ENCODE measurements around the gene ASF1B. TPM values are rescaled to one million over a fixed set of nuclear protein-coding genes. Genes with fewer than 3 reads are reported as not detected.

ASF1B gene
- total RNA-seq, 1 donor from 2014 or later, result 0.45 TPM

DNA sequence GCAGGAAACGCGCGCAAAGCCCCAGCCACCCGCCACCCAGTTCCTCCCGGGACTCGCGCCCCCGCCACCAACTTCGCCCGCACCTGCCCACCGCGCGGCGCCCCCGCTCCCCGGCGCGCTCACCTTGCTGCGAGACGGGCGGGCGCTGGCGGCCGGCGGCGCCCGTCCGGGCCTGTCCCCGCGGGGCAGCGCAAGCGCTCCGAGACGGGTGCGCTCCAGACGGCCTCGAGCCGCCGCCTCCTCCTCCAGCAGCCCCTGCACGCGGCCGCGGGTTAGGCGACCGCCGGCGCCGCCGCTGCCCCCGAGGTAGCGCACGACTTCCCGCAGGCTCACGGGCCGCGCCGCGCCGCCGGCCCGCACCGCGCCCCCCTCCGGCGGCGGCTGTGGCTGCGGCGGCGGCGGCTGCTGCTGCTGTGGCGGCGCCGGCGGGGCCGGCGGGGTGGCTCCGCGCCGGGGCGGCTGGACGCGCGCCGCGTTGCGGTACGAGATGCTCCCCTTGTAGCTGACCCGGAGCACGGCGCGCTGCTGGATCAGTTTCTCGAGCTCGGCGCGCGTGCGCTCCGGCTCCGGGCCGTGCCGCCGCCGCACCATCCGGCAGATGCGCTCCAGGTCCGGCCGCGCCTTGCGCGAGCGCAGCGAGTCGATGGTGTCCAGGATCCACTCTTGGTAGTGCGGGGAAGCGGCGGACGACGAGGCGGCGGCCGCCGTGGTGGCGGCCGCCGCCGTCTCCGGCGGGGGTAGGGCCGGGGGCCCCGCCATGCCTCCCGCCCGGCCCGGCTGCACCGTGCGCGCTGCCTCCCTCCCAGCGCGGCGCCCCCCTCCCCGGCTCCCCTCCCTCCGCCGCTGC is 46.5 kb downstream of the ASF1B start:
- ATAC-seq, result peak; percentile 16
- DNase-seq (ENCODE audit: low spot score), result peak; percentile 62

DNA sequence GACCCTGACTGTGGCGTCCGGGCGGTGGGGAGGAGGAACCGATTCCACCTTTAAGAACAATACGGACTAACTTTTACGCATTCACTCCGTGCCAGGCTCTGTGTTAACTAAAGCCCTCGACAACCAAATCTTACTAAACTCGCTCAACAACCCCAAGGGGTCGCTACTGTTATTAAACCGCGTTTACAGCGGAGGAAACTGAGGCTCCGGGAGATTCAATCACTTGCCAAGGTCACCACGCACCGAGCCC is 47.1 kb downstream of the ASF1B start:
- ATAC-seq (no peak), DNase-seq (ENCODE audit: low spot score) (no peak)

DNA sequence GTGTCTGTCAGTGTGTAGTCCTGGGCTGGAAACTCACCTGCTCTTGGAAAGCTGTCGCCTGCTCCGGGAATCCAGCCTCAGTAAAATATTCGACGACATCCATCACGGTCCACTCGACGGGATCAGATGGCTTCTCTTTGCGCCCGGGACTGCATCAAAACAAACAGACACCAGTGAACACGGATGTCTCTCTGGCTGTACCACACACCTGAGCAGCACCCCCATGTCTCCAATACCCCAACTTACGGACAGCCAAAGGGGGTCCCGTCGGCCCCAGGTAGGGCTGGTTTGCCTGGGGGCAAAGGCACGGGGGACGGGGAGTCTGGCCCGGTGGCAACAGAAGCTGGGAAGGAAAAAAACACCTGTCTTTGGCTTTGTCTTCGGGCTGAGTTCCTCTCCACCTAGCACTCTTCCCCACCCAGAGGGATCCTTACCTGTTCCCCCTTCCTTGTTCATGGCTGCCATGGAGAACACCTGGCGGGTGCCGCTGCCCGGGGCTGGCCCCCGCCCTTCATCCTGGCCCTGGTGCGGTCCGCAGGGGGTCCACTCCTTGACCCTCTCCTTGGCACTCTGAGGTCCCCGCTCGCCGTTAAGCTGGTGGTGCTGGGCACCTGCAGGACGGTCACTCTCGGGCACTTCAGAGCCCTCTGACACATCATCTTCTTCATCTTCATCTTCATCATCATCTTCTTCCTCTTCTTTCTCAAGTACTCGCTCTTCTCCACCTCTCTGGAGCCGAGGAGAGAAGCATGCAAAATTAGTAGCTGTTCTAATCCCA is 47.6 kb downstream of the ASF1B start:
- DNase-seq (ENCODE audit: low spot score), result no peak

DNA sequence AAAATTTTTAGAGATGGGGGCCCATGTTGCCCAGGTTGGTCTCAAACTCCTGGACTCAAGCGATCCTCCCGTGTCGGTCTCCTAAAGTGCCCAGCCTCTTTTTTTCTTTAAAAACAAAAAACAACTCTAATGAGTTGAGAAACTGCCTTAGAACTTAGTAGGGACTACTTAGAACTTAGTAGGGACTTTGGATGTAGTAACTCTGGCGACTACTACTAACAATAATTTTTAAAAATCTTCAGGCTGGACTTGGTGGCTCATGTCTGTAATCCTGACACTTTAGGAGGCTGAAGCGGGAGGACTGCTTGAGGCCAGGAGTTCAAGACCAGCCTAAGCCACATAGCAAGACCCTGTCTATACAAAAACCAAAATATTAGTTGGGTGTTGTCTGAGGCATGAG is 50.3 kb downstream of the ASF1B start:
- ATAC-seq, result no peak
- no peak for DNase-seq (ENCODE audit: low spot score)

More for the DNA sequence above, 47.6 kb downstream of the ASF1B start:
- no peak for ATAC-seq

DNA sequence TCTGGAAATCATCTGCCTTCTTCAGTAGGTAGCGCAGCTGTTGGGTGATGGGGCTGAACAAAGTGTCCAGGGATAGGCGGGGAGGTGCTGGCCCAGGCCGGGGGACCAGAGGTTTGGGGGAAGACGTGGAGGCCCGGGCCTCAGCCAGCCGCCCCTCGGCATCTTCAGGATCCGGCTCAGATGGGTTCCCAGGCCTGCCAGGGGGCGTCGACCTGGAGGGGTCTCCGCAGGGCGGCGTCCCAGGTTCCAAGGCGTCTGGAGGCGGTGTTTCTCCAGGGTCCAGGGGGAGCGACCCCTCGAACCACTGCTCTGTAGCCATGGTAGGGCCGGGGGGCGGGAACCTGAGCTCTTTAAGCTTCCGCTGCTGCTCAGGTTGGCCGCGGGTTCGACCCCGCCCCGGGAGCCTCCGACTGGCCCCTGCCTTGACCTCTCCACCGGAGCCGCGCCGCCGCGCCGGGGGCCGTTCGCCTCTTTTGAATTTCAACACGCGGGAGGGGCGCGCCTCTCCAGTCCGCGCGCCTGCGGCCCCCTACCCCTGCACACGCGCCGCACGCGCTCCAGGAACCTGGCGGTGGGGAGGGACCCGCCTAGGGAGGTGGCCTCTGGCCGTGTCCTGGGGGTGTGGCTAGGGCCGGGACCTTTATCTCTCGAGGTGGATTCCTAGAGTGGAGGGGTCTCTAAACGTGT is 50.9 kb downstream of the ASF1B start, which contains the start of gene C19orf67:
Gene C19orf67, minus strand, starts transcription at position 475 of the 687 bp plus-strand sequence. Its CDS starts 156 bp downstream, at position 319.
- ATAC-seq (no peak), DNase-seq (ENCODE audit: low spot score) (no peak)

DNA sequence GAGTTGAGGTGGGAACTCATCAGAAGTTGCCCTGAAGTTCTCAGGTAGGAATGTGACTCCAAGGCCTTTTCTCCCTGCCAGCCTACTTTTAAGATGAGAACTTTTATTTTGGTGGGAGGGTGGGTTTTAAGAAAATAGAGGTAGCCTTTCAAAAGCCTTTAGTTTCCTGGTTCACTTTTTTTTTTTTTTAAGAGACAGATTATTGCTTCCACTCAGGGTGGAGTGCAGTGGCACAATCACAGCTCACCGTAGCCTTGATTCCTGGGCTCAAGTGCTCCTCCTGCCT is 53.8 kb downstream of the ASF1B start:
- no peak for DNase-seq (ENCODE audit: low spot score)

DNA sequence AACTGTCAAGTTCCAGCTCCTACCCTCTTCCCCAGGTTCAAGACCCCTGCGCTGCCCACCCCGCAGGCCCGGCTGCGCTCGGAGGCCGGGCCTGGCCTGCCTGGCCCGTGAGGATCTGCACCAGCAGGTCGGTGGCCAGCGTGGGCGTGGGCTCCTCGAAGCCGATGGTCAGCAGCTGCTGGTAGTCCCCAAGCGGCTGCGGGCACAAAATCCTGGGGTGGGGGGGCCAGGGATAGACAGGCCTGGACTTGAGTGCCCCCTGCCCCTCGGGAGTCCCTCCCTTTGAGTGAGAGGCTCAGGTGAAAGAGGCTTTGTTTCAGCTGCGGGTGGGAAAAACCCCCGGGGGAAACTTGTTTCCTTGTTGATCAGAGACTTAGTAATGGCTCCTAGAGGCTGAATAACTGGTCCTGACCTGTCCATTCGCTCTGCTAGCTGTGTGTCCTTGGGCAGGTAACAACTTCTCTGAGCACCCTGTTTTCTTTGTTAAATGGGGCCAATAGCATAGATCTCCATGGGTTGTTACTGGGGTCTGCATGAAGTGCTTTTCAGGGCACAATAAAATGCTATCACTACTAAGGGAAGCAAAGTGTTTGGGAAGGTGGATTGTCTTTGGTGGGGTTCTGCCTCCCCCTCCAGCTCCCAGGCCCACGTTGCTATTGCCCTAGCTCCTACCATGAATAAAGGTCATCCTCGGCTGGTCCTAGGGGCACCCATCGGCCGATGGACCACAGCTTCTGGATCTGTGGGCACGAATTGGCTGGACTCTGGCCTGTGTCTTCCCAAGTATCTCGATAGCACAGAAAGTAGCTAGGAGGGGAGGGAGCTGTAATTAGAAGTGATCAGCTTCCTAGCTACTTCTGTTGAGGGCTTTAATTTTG is 54.4 kb downstream of the ASF1B start:
- peak; percentile 11 for ATAC-seq
- DNase-seq (ENCODE audit: low spot score), result no peak

More for the DNA sequence above, 53.8 kb downstream of the ASF1B start:
- ATAC-seq, result no peak

DNA sequence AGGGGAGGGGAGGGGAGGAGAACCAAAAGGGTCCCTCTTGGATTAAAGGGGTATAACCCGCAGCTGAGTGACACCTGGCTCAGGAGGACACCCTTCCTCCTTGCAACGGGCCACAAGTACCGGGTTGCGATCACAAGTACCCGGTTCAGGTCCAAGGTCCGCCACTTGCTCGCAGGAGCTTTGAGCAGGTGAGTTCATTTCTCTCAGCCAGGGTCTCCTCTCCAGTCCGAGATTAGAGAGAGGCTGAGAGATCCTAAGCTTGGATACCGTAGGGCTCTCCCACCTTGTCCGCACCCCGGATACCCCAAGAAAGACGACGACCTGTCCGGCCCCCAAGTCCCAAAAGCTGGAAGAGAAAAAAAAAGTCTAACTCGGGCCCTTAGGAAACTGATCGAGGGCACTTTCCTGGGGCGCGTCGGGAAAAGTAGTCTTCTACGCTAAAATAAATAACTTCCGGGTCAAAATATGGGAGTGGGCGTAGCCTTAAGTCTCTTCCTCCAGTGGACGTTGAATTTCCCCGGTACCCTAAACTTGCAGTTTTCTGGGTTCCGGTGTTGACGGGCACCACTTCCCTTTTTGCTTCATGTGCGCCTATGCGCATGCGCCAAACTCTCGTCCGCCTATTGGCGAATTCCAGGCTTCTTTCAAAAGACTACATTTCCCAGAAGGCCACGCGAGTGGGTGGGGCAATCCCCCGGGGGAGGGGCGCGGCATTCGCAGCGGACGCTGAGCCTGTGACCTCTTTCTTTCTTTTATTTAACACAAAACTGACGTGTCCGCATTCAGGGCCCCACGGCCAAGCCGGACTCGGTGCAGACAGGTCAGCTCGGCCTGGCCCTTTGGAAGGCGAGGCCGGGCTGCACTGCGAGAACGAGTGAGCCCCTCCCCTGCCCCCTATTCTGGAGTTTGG is 55.2 kb downstream of the ASF1B start:
- ATAC-seq (peak; percentile 92), DNase-seq (ENCODE audit: low spot score) (peak; percentile 100)

DNA sequence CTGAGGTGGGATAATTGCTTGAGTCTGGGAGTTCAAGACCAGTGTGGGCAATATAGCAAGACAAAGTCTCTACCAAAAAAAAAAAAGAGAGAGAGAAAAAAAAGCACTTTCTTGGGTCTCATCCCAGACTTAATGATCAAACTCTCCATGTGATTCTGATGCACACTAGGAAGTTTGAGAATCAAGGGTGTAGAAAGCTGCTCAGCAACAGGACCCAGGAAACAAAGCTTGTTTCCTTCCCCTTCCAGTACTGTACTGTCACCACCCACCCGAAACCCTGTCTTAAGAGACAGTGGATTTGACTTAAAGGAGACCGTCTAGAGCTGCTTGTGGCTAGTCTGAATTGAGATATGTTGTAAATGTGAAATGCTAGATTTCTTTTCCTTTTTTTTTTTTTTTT is 58.0 kb downstream of the ASF1B start:
- DNase-seq (ENCODE audit: low spot score) (no peak), ATAC-seq (no peak)

DNA sequence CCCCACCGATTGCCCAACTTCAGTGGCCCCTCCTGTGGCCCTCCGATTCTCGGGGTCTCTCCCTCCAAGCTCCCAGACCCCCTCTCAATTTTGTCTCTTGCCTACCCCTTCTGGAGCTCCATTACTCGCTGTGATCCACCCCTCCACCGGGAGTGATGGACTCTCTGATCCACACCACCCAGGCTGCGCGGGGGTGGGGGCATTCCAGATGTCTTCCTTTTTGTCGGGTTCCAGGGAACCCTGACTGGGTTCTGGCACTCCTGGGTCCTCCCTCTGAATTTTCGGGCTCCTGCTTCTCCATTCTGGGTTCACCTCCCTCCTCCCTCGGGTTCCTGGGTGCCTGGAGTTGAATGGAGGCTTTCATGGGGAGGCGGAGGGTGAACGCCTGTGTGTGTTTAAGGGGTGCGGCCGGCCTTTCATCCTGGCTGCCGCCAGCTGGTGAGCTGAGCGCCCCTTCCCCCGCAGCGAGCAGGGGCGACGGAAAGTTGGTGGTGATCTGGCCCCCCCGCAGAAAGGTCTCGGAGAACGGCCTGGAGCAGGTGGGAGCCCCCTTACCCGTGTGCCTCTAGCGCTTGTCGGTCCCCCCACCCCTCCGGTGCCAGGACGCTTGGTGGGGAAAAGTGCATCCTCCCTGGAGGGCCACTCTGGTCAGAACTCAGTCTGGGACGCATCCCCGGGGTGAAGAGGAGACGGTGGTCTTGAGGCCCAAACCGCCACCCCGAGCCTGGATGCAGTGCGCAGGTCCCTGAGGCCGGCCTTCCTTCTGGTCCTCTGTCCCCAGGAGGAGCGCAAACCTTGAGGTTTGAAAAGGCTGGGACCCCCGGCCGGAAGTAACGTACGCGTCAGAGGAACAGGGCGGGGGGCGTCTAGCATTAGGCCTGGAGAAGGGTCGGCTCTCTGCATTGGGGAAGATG is 62.2 kb downstream of the ASF1B start:
- DNase-seq (ENCODE audit: low spot score), result no peak
- ATAC-seq, result no peak

DNA sequence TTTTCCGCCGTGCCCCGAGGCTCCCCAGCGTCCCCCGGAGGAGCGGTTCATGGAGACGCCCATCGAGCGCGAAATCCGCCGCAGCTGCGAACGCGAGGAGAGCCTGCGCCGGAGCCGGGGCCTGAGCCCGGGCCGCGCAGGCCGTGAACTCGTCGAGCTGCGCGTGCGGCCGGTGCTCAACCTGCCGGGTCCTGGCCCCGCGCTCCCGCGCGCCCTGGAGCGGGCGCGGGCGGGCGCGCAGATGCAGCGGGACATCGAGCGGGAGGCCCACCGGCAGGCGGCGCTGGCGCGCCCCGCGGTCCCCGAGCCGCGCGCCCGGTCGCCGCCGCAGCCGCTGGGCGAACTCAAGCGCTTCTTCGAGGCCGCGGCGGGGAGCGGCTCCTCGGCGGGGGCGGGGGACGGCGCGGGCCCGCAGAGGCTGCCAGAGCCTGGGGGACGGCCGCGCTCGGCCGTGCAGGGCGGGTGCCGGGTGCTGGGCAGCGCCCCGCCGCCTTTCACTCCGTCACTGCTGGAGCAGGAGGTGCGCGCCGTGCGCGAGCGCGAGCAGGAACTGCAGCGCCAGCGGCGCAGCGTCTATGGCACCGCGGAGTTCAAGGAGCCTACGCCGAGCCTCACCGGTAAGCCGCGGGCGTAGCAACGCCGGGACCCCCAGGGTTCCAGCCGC is 63.0 kb downstream of the ASF1B start:
- ATAC-seq (peak; percentile 65), DNase-seq (ENCODE audit: low spot score) (peak; percentile 81)

DNA sequence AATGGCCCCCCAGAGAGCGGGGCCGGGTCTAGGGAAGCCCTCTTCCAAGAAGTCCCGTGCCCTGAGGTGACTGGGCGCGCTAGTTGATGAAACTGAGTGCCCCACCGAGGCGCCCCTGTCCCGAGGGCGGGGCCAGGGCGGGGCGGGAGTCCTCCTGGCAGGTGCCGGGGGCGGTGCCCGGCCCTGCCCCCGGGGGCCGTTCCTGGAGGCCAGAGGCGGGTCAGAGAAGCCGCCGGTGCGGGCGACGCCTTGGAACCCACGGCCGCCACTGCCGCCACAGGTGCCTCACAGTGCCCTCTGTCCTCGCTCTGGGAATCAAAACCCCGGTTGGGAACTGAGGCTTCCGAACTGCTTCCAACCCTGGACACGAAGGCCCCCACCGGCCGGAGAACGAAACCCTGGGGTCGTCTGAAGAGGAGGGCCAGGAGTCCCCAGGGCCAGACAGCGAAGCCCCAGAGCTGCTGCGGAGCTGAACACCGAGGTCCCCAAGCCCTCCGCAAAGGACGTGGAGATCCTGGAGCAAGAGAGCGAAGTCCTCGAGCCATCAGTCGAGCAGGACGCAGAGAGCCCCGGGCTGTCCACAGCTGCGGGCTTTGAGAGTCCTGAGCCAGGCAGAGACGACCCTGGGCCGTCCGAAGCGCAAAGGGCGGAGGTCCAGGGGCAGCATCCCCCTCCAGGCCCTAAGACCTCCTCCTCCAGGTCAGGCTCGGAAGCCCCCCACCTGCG is 63.7 kb downstream of the ASF1B start, which contains the start of gene MISP3:
Gene MISP3, plus strand, starts transcription at position 252 of the 726 bp plus-strand sequence. CDS start 524 bp downstream, outside the sequence.
- ATAC-seq, result peak; percentile 80
- DNase-seq (ENCODE audit: low spot score), result peak; percentile 92

DNA sequence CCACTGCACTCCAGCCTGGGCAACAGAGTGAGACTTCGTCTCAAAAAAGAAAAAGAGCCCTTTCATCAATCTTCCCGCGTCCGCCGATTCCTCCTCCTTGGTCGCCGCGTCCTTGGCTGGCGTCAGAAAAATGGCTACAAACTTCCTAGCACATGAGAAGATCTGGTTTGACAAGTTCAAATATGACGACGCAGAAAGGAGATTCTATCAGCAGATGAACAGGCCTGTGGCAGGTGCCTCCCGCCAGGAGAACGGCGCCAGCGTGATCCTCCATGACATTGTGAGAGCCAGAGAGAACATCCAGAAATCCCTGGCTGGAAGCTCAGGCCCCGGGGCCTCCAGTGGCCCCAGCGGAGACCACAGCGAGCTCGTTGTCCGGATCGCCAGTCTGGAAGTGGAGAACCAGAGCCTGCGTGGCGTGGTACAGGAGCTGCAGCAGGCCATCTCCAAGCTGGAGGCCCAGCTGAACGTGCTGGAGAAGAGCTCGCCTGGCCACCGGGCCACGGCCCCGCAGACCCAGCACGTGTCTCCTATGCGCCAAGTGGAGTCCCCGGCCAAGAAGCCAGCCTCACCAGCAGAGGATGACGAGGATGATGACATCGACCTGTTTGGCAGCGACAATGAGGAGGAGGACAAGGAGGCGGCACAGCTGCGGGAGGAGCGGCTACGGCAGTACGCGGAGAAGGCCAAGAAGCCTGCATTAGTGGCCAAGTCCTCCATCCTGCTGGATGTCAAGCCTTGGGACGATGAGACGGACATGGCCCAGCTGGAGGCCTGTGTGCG is 65.9 kb downstream of the ASF1B start:
- ATAC-seq (no peak), DNase-seq (ENCODE audit: low spot score) (no peak)

All from left lobe of liver (tissue), 2 donors.